Endothelial cell of umbilical vein (primary cell): Measurements from ENCODE around the gene KCNMA1. TPM values are rescaled to one million over a fixed set of nuclear protein-coding genes. Genes with fewer than 3 reads are reported as not detected.

Source experiments
- BruUV-seq: library from RNA; stranded (reverse); fragments of 400-500 nt; replicated peaks from 2 replicates; lab custom pipeline; 2021; lab: Mats Ljungman, UMichigan
- CTCF ChIA-PET: fragments of 300-600, 350-600 bp; sonication (Branson Sonifier 250); formaldehyde crosslinking; loops from one replicate; lab custom pipeline; 2021; ENCODE audit warnings: antibody characterized with exemption, inconsistent platforms; lab: Charles Lee
- POLR2A ChIA-PET: fragments of 300-600, 350-600 bp; sonication (Branson Sonifier 250); formaldehyde crosslinking; loops from one replicate; lab custom pipeline; 2021; ENCODE audit warnings: antibody characterized with exemption, inconsistent platforms; lab: Charles Lee
- DNase-seq: peaks from one replicate; pipeline ENCODE4 v3.0.0-alpha.2; 2011; ENCODE audit warnings: low read depth, low spot score
- FAIRE-seq: peaks from 2 replicates; lab custom pipeline; 2011; peaks lifted over from hg19 to GRCh38; lab: Jason Lieb, UNC
- H2AFZ ChIP-seq: 2 replicates; pipeline ENCODE4 v1.6.0; 2012; ENCODE audit warnings: low read depth, low read length, control low read depth, inconsistent platforms
- H3K27ac ChIP-seq: 2 replicates; pipeline ENCODE4 v1.5.1; 2011; ENCODE audit warnings: low read depth, mild to moderate bottlenecking, control low read depth, low read length, moderate library complexity; ENCODE audit not compliant: insufficient read depth
- H3K27me3 ChIP-seq, 2 experiments: 2 replicates each; pipeline versions ENCODE4 v1.6.0 to v1.6.1; 2011; ENCODE audit warnings: low read length in 2 of 2, mixed read lengths in 1 of 2; ENCODE audit not compliant: control insufficient read depth in 2 of 2, insufficient read depth in 2 of 2
- H3K36me3 ChIP-seq, 2 experiments: 2 replicates in 1 of 2; 3 replicates in 1 of 2; pipeline ENCODE4 v1.5.1; 2011; ENCODE audit warnings: low read length in 2 of 2, mild to moderate bottlenecking in 1 of 2, moderate library complexity in 1 of 2; ENCODE audit not compliant: control insufficient read depth in 2 of 2, insufficient read depth in 2 of 2; ENCODE audit errors: extremely low read depth in 1 of 2
- H3K4me1 ChIP-seq: 3 replicates; pipeline ENCODE4 v1.5.1; 2011; ENCODE audit warnings: mild to moderate bottlenecking, low read length; ENCODE audit not compliant: control insufficient read depth, insufficient read depth; ENCODE audit errors: extremely low read depth
- H3K4me2 ChIP-seq: 2 replicates; pipeline ENCODE4 v1.6.1; 2011; ENCODE audit warnings: low read length, control low read depth, mixed read lengths; ENCODE audit not compliant: insufficient read depth
- H3K4me3 ChIP-seq, 3 experiments: fragments of 200-600 bp in 1 of 3; sonication (generic), shearing (Covaris generic) in 1 of 3; replicated peaks in 1 of 3; 2 replicates each; pipeline ENCODE4 v1.5.1; 2011 to 2016; ENCODE audit warnings: control low read depth in 3 of 3, low read length in 3 of 3, mild to moderate bottlenecking in 2 of 3, inconsistent platforms in 1 of 3, low read depth in 1 of 3, moderate library complexity in 1 of 3; ENCODE audit not compliant: insufficient read depth in 1 of 3
- H3K79me2 ChIP-seq: 2 replicates; pipeline ENCODE4 v1.6.0; 2012; ENCODE audit warnings: low read length, inconsistent platforms; ENCODE audit not compliant: control insufficient read depth, insufficient read depth
- H3K9ac ChIP-seq: replicated peaks from 2 replicates; pipeline ENCODE3; 2011; ENCODE audit warnings: low read length, control low read depth; ENCODE audit not compliant: insufficient read depth; ENCODE audit errors: extremely low read depth
- H3K9me1 ChIP-seq: replicated peaks from 3 replicates; pipeline ENCODE4 v1.6.0; 2011; ENCODE audit warnings: mild to moderate bottlenecking, low read length; ENCODE audit not compliant: control insufficient read depth, insufficient read depth; ENCODE audit errors: extremely low read depth
- H3K9me3 ChIP-seq: replicated peaks from 2 replicates; pipeline ENCODE4 v1.5.1; 2012; ENCODE audit warnings: low read length, inconsistent platforms; ENCODE audit not compliant: control insufficient read depth, insufficient read depth
- H4K20me1 ChIP-seq: replicated peaks from 2 replicates; pipeline ENCODE3; 2011; ENCODE audit warnings: mild to moderate bottlenecking, low read length; ENCODE audit not compliant: control insufficient read depth, insufficient read depth; ENCODE audit errors: extremely low read depth
- CTCF ChIP-seq, 2 donors: IDR thresholded peaks; 1 replicate in 1 of 2; 2 replicates in 1 of 2; pipeline ENCODE4 v1.5.1; 2011; ENCODE audit warnings: low read length in 2 of 2, mild to moderate bottlenecking in 2 of 2, moderate library complexity in 2 of 2, control low read depth in 1 of 2, inconsistent platforms in 1 of 2, low read depth in 1 of 2; ENCODE audit not compliant: insufficient read depth in 1 of 2; ENCODE audit errors: extremely low read depth in 1 of 2
- EZH2 ChIP-seq: IDR thresholded peaks from 2 replicates; pipeline ENCODE4 v1.6.1; 2012; ENCODE audit warnings: borderline replicate concordance, low read depth, mild to moderate bottlenecking, moderate library complexity, low read length, inconsistent platforms; ENCODE audit not compliant: severe bottlenecking
- FOS ChIP-seq: IDR thresholded peaks from 2 replicates; pipeline ENCODE4 v1.6.1; 2011; ENCODE audit warnings: mild to moderate bottlenecking, low read length, moderate library complexity, borderline replicate concordance; ENCODE audit not compliant: insufficient read depth
- GATA2 ChIP-seq: IDR thresholded peaks from 2 replicates; pipeline ENCODE4 v1.7.0; 2011; ENCODE audit warnings: low read depth, mild to moderate bottlenecking, moderate library complexity, mixed read lengths, low read length; ENCODE audit not compliant: insufficient read length, insufficient read depth
- JUN ChIP-seq: IDR thresholded peaks from 2 replicates; pipeline ENCODE4 v1.6.1; 2011; ENCODE audit warnings: borderline replicate concordance, low read depth; ENCODE audit not compliant: insufficient read length, insufficient read depth
- MAX ChIP-seq: IDR thresholded peaks from 2 replicates; pipeline ENCODE4 v1.6.1; 2011; ENCODE audit not compliant: insufficient read depth, insufficient read length
- MYC ChIP-seq: IDR thresholded peaks from one replicate; pipeline ENCODE4 v1.6.1; 2011; ENCODE audit warnings: mild to moderate bottlenecking, low read depth, low read length
- POLR2A ChIP-seq: IDR thresholded peaks from 2 replicates; pipeline ENCODE4 v1.6.1; 2012; ENCODE audit warnings: low read depth, mild to moderate bottlenecking, control low read depth, low read length
- POLR2AphosphoS5 ChIP-seq: IDR thresholded peaks from 2 replicates; pipeline ENCODE4 v1.6.1; 2012; ENCODE audit warnings: low read depth, mild to moderate bottlenecking, control low read depth, low read length, moderate library complexity; ENCODE audit not compliant: insufficient read depth
- dilution Hi-C: fragments of 300-500 bp; cut with MboI; formaldehyde crosslinking; loops from one replicate; pipeline ENCODE4 v1.15.0; 2019; ENCODE audit warnings: low sequenced_read_pairs; ENCODE audit not compliant: extremely low pct_ligation_motif_present
- intact Hi-C: fragments of 100-400 bp; cut with micrococcal nuclease; formaldehyde crosslinking; loops from one replicate; pipeline ENCODE4 v1.10.0; 2022
- polyA plus RNA-seq, 4 experiments: library from polyadenylated mRNA; depleted of rRNA in 3 of 4; stranded (reverse) in 3 of 4; unstranded in 1 of 4; fragments of >200 nt; gene quantifications; 2 replicates each; pipeline versions ENCODE4 v1.2.1 to v1.2.3, GENCODE V29; 2011 to 2012; ENCODE audit warnings: missing spikeins in 1 of 4
- total RNA-seq: library from RNA; stranded (reverse); gene quantifications from 2 replicates; pipeline ENCODE4 v1.2.3, GENCODE V29; 2021

The KCNMA1 gene
- total and polyA plus RNA-seq, 2 donors (not counting 3 experiments of a cell fraction or from before 2014, with no cell fraction given): 0.10 to 0.82 TPM

- CTCF ChIA-PET: interaction anchor here (0.8 to 1.9 kb wide), 3 partner anchors 11 to 18 kb away, joined by 3 to 6 read pairs (median 4); no protein-coding TSS in a partner anchor
- no peak for FAIRE-seq
Measured at GRCh38 chr10:77496941-77497420, 140.6 kb downstream of the KCNMA1 start.

GRCh38 chr10:77494756-77495541 lies 142.7 kb downstream of the KCNMA1 start:
- H3K4me3 ChIP-seq: no peak overlapping the region
- H3K27me3 ChIP-seq: peaks cover 0 to 2% of the 10 kb centered on the region in 2 experiments
- no peaks in the 10 kb centered on the region for H3K4me1 ChIP-seq
- TF ChIP-seq CTCF (IDR thresholded peaks at IDR 0.05; ENCODE audit: extremely low read depth in 1 of 2, insufficient read depth in 1 of 2, low read depth in 1 of 2, low read length in 2 of 2) (no peak), GATA2 (no peak), MYC (no peak), FOS (no peak), EZH2 (no peak), POLR2A (no peak), JUN (no peak), MAX (no peak), POLR2AphosphoS5 (no peak)
- H2AFZ ChIP-seq: no peak overlapping the region
- intact Hi-C loops (loop anchor here (2.0 to 5.0 kb wide), 2 partner anchors 148 to 243 kb away; no protein-coding TSS in a partner anchor), dilution Hi-C loops (no loop called here)
- H3K9me1 ChIP-seq: no peaks in the 10 kb centered on the region
- no peaks in the 10 kb centered on the region for H3K79me2 ChIP-seq
- H3K27ac ChIP-seq: no peak overlapping the region
- H3K36me3 ChIP-seq: no peaks in the 10 kb centered on the region
- no peak overlapping the region for H3K4me2 ChIP-seq
- BruUV-seq: no TSS peak
- FAIRE-seq (no peak), DNase-seq (no peak)
- ChIA-PET CTCF (interaction anchor here (0.6 to 1.9 kb wide), 9 partner anchors 9 to 322 kb away, joined by 3 to 25 read pairs (median 4); no protein-coding TSS in a partner anchor), POLR2A (no interaction called here)
- no peaks in the 10 kb centered on the region for H3K9me3 ChIP-seq
- H4K20me1 ChIP-seq: no peaks in the 10 kb centered on the region
- H3K9ac ChIP-seq: no peak overlapping the region

More at GRCh38 chr10:77496941-77497420, 140.6 kb downstream of the KCNMA1 start:
- Histone ChIP-seq H3K9me3 (no peaks in the 10 kb centered on the region), H3K9me1 (no peaks in the 10 kb centered on the region), H2AFZ (no peak overlapping the region), H3K27me3 (peaks cover 0 to 2% of the 10 kb centered on the region in 2 experiments), H3K36me3 (no peaks in the 10 kb centered on the region), H3K79me2 (no peaks in the 10 kb centered on the region), H3K27ac (no peak overlapping the region), H3K4me3 (no peak overlapping the region), H3K4me1 (no peaks in the 10 kb centered on the region), H3K9ac (no peak overlapping the region), H4K20me1 (no peaks in the 10 kb centered on the region), H3K4me2 (no peak overlapping the region)
- no peak for DNase-seq
- intact Hi-C loops: no loop called here
- dilution Hi-C loops: no loop called here
- TF ChIP-seq GATA2 (no peak), JUN (no peak), MAX (no peak)
- POLR2A ChIA-PET: no interaction called here
- no TSS peak for BruUV-seq
